T-cell (primary cell): ENCODE results near the gene GPC5. TPM values are rescaled to one million over a fixed set of nuclear protein-coding genes. Genes with fewer than 3 reads are reported as not detected.

Source experiments
- ATAC-seq, 4 experiments: fragments of 200-7000 bp in 3 of 4; fragments of 150-1000 bp in 1 of 4; cut with Tn5 transposase; replicated peaks in 1 of 4; 1 replicate in 3 of 4; 2 replicates in 1 of 4; pipeline ENCODE4 v1.10.0; 2021; ENCODE audit warnings: moderate library complexity in 3 of 4, mild to moderate bottlenecking in 2 of 4, moderate number of reproducible peaks in 1 of 4
- CTCF ChIA-PET, 2 donors: fragments of 300-600 bp; sonication (Branson Sonifier 250); formaldehyde crosslinking; loops; one replicate each; lab custom pipeline; 2022; ENCODE audit warnings: antibody characterized with exemption in 2 of 2; lab: Charles Lee
- POLR2A ChIA-PET, 2 donors: fragments of 300-600 bp; sonication (Branson Sonifier 250); formaldehyde crosslinking; loops; one replicate each; lab custom pipeline; 2022; ENCODE audit warnings: antibody characterized with exemption in 2 of 2; lab: Charles Lee
- DNase-seq, 35 experiments: peaks; one replicate each; pipeline versions ENCODE4 v3.0.0 to v3.0.0-alpha.2; 2013 to 2023
- H3K27ac ChIP-seq: one replicate; pipeline ENCODE4 v1.5.1; 2013; ENCODE audit warnings: low read length
- H3K27me3 ChIP-seq, 2 experiments: replicated peaks in 1 of 2; 1 replicate in 1 of 2; 2 replicates in 1 of 2; pipeline versions ENCODE4 v1.6.1 to v1.7.0; 2013; ENCODE audit warnings: low read length in 1 of 2, mixed read lengths in 1 of 2; ENCODE audit not compliant: control insufficient read depth in 2 of 2, insufficient read depth in 2 of 2; ENCODE audit errors: extremely low read depth in 1 of 2
- H3K36me3 ChIP-seq, 2 donors: 1 replicate in 1 of 2; 2 replicates in 1 of 2; pipeline versions ENCODE4 v1.6.1 to v1.7.0; 2013; ENCODE audit warnings: low read length in 1 of 2; ENCODE audit not compliant: control insufficient read depth in 2 of 2, insufficient read depth in 1 of 2; ENCODE audit errors: extremely low read depth in 1 of 2
- H3K4me1 ChIP-seq, 2 experiments: 1 replicate in 1 of 2; 2 replicates in 1 of 2; pipeline versions ENCODE4 v1.6.1 to v1.7.0; 2013; ENCODE audit warnings: low read length in 2 of 2, mixed read lengths in 1 of 2; ENCODE audit not compliant: insufficient read depth in 2 of 2, control insufficient read depth in 1 of 2; ENCODE audit errors: extremely low read depth in 1 of 2
- H3K4me3 ChIP-seq, 2 donors: 1 replicate in 1 of 2; 2 replicates in 1 of 2; pipeline versions ENCODE4 v1.5.1 to v1.7.0; 2013; ENCODE audit warnings: mild to moderate bottlenecking in 2 of 2, low read length in 1 of 2, moderate library complexity in 1 of 2; ENCODE audit not compliant: control insufficient read depth in 1 of 2; ENCODE audit errors: extremely low read depth in 1 of 2
- H3K9me3 ChIP-seq: 2 replicates; pipeline ENCODE4 v1.7.0; 2013
- H3K27ac Mint-ChIP-seq, 2 donors: one replicate each; pipeline ENCODE4 v1.8.0; 2020 to 2021; ENCODE audit warnings: mild to moderate bottlenecking in 2 of 2, mixed read lengths in 2 of 2
- H3K27me3 Mint-ChIP-seq, 2 donors: one replicate each; pipeline ENCODE4 v1.8.0; 2021 to 2022; ENCODE audit warnings: mixed read lengths in 2 of 2
- H3K36me3 Mint-ChIP-seq: one replicate; pipeline ENCODE4 v1.8.0; 2021; ENCODE audit warnings: mixed read lengths
- H3K4me1 Mint-ChIP-seq, 3 donors: one replicate each; pipeline ENCODE4 v1.8.0; 2020 to 2022; ENCODE audit warnings: mixed read lengths in 3 of 3, mild to moderate bottlenecking in 1 of 3
- H3K4me3 Mint-ChIP-seq, 3 donors: one replicate each; pipeline ENCODE4 v1.8.0; 2020 to 2022; ENCODE audit warnings: mild to moderate bottlenecking in 3 of 3, mixed read lengths in 3 of 3, moderate library complexity in 3 of 3
- H3K9me3 Mint-ChIP-seq, 3 donors: one replicate each; pipeline ENCODE4 v1.8.0; 2020 to 2022; ENCODE audit warnings: mixed read lengths in 3 of 3
- WGBS: methylation state at CpG from one replicate; pipeline ENCODE4 v1.1.5; 2013; ENCODE audit warnings: missing lambda C conversion rate; ENCODE audit not compliant: insufficient coverage; 5-methylcytosine and 5-hydroxymethylcytosine counted together
- total RNA-seq, 35 experiments: library from RNA in 6 of 35; stranded (reverse) in 6 of 35; fragments of 120-200 nt in 1 of 35; gene quantifications; one replicate each; pipeline versions ENCODE4 v1.2.1 to v1.2.4 and lab custom pipeline; 2013 to 2026

Gene GPC5
- total RNA-seq, 5 donors from 2014 or later (not counting 1 experiment from before 2014, with no cell fraction given), result 0.12 to 0.39 (median 0.26) TPM

DNA sequence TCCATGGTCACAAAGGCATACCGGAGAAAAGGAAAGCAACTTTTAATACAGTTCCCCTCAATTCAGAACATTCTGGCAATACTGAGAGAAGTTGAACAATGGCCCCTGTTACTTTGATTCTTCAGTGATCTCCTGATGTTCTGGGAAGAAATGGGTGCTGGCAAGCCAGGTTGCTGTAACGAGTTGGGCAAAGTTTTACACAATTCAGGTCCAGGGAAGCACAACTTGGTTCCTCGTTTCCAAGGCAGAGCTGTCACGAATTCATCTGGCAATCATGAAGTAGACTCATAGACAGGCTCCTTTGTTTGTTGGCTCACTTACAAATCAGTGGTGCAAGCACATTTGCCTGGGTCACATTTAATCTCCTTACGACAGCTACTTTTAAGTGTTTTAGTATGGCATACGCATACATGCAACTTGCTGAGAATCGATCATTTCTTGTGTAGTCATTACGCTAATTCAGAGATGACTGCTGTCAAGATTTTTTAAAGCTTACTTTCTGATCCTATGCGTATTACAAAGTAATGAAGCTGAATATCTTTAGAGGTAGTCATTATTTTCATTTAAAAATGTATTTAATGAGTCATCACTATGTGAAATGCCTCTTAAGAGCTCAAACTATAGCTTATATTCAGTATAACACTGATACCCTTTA, 174.7 kb downstream of the GPC5 start:
- H3K27me3 Mint-ChIP-seq, result no peaks in the 10 kb centered on the region
- H3K4me3 Mint-ChIP-seq, result no peak overlapping the region
- H3K36me3 ChIP-seq, result no peaks in the 10 kb centered on the region
- POLR2A ChIA-PET, result no interaction called here
- no peaks in the 10 kb centered on the region for H3K27me3 ChIP-seq
- ATAC-seq (no peak), DNase-seq (no peak)
- H3K27ac Mint-ChIP-seq, result no peak overlapping the region
- no peaks in the 10 kb centered on the region for H3K36me3 Mint-ChIP-seq
- peaks cover 4 to 5% (median 4%) of the 10 kb centered on the region in 3 donors for H3K9me3 Mint-ChIP-seq
- H3K27ac ChIP-seq, result no peak overlapping the region
- H3K9me3 ChIP-seq, result no peaks in the 10 kb centered on the region
- H3K4me1 Mint-ChIP-seq, result no peaks in the 10 kb centered on the region
- no peak overlapping the region for H3K4me3 ChIP-seq
- 77% methylated on average over 4 of the region's 9 CpGs for WGBS
- CTCF ChIA-PET, result interaction anchor here in 1 of 2 donors (0.6 kb wide), 1 partner anchor 52 kb away, joined by 3 read pairs; no protein-coding TSS in a partner anchor
- no peaks in the 10 kb centered on the region for H3K4me1 ChIP-seq

GRCh38 chr13:91574766-91575165, 176.3 kb downstream of the GPC5 start:
- Histone ChIP-seq H3K27ac (no peak overlapping the region), H3K27me3 (no peaks in the 10 kb centered on the region), H3K4me1 (no peaks in the 10 kb centered on the region), H3K4me3 (no peak overlapping the region), H3K36me3 (no peaks in the 10 kb centered on the region), H3K9me3 (no peaks in the 10 kb centered on the region)
- Mint-ChIP-seq H3K27ac (no peak overlapping the region), H3K4me1 (no peaks in the 10 kb centered on the region), H3K4me3 (no peak overlapping the region), H3K27me3 (no peaks in the 10 kb centered on the region), H3K9me3 (peaks cover 3 to 8% (median 4%) of the 10 kb centered on the region in 3 donors), H3K36me3 (no peaks in the 10 kb centered on the region)
- CTCF ChIA-PET, result no interaction called here
- ATAC-seq (no peak), DNase-seq (no peak)
- WGBS, result no CpG with 5 or more reads among the region's 1 CpG
- POLR2A ChIA-PET, result no interaction called here

DNA sequence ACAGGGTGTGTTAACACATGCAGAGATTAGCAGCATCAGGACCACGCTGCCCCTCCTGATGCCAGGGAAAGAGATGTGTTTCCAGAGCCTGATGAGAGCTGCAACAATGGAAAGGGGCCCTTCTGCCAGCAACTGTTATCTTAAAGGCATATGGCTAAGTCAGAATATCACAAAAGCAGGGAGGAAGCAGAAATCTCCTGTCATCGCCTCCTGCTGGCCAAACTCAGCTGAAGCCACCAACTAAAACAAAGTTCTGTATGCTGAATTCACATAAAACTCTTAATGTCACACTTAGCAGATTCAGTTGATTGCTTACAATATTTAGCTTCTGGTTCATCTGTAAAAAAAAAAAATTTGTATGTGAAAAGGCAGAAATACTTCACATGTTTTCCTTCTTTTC, 178.2 kb downstream of the GPC5 start:
- Mint-ChIP-seq H3K4me3 (no peak overlapping the region), H3K36me3 (no peaks in the 10 kb centered on the region), H3K9me3 (peaks cover 4 to 18% (median 5%) of the 10 kb centered on the region in 3 donors), H3K27ac (no peak overlapping the region), H3K4me1 (no peaks in the 10 kb centered on the region), H3K27me3 (no peaks in the 10 kb centered on the region)
- Histone ChIP-seq H3K36me3 (no peaks in the 10 kb centered on the region), H3K27me3 (no peaks in the 10 kb centered on the region), H3K4me1 (no peaks in the 10 kb centered on the region), H3K27ac (no peak overlapping the region), H3K9me3 (no peaks in the 10 kb centered on the region), H3K4me3 (no peak overlapping the region)
- WGBS, result 50% methylated on average over 1 of the region's 2 CpGs
- DNase-seq (no peak), ATAC-seq (no peak)
- CTCF ChIA-PET, result no interaction called here
- POLR2A ChIA-PET, result no interaction called here

DNA sequence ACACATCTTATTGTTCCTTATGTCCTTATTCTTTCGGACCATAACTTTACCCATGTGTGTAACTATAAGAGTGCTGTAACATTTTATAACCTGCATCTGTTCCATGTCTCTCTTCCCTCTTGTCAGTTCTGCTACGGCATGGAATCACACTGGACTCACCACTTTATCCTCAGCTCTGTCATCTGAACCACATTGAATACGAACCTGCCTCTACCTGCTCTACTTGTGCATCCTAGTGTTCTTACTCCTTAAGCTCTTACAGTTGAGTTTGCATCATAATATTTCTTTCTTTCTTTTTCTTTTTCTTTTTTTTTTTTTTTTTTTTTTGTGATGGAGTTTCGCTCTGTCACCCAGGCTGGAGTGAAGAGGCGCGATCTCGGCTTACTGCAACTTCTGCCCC, 180.9 kb downstream of the GPC5 start:
- no peaks in the 10 kb centered on the region for H3K4me1 Mint-ChIP-seq
- no peak overlapping the region for H3K4me3 Mint-ChIP-seq
- Histone ChIP-seq H3K4me1 (no peaks in the 10 kb centered on the region), H3K36me3 (no peaks in the 10 kb centered on the region), H3K9me3 (no peaks in the 10 kb centered on the region), H3K27me3 (no peaks in the 10 kb centered on the region), H3K4me3 (no peak overlapping the region), H3K27ac (no peak overlapping the region)
- POLR2A ChIA-PET, result interaction anchor here in 1 of 2 donors (0.6 to 0.7 kb wide), 2 partner anchors 110 to 324 kb away, joined by 4 to 7 read pairs; no protein-coding TSS in a partner anchor
- H3K27ac Mint-ChIP-seq, result no peak overlapping the region
- H3K27me3 Mint-ChIP-seq, result no peaks in the 10 kb centered on the region
- H3K36me3 Mint-ChIP-seq, result no peaks in the 10 kb centered on the region
- peaks cover 0 to 18% (median 3%) of the 10 kb centered on the region in 3 donors for H3K9me3 Mint-ChIP-seq
- ATAC-seq (no peak), DNase-seq (no peak)
- 57% methylated on average over 2 of the region's 7 CpGs for WGBS
- CTCF ChIA-PET, result no interaction called here

- H3K4me3 Mint-ChIP-seq, result no peak overlapping the region
- peaks cover 0 to 18% (median 3%) of the 10 kb centered on the region in 3 donors for H3K9me3 Mint-ChIP-seq
- ChIA-PET POLR2A (no interaction called here), CTCF (no interaction called here)
- H3K36me3 Mint-ChIP-seq, result no peaks in the 10 kb centered on the region
- DNase-seq (no peak), ATAC-seq (no peak)
- no peak overlapping the region for H3K27ac Mint-ChIP-seq
- WGBS, result no CpG with 5 or more reads among the region's 2 CpGs
- Histone ChIP-seq H3K4me3 (no peak overlapping the region), H3K4me1 (no peaks in the 10 kb centered on the region), H3K36me3 (no peaks in the 10 kb centered on the region), H3K27ac (no peak overlapping the region), H3K9me3 (no peaks in the 10 kb centered on the region), H3K27me3 (no peaks in the 10 kb centered on the region)
- no peaks in the 10 kb centered on the region for H3K27me3 Mint-ChIP-seq
- no peaks in the 10 kb centered on the region for H3K4me1 Mint-ChIP-seq
Measured at GRCh38 chr13:91580749-91581148, 182.3 kb downstream of the GPC5 start.

GRCh38 chr13:91586609-91587008, 188.2 kb downstream of the GPC5 start:
- Mint-ChIP-seq H3K9me3 (peaks cover 2 to 7% (median 5%) of the 10 kb centered on the region in 3 donors), H3K4me3 (no peak overlapping the region), H3K27ac (no peak overlapping the region), H3K4me1 (no peaks in the 10 kb centered on the region), H3K36me3 (no peaks in the 10 kb centered on the region), H3K27me3 (no peaks in the 10 kb centered on the region)
- H3K36me3 ChIP-seq, result no peaks in the 10 kb centered on the region
- no CpG with 5 or more reads among the region's 1 CpG for WGBS
- no peak overlapping the region for H3K4me3 ChIP-seq
- H3K27ac ChIP-seq, result no peak overlapping the region
- ATAC-seq (no peak), DNase-seq (no peak)
- H3K27me3 ChIP-seq, result no peaks in the 10 kb centered on the region
- ChIA-PET CTCF (no interaction called here), POLR2A (no interaction called here)
- H3K9me3 ChIP-seq, result no peaks in the 10 kb centered on the region
- no peaks in the 10 kb centered on the region for H3K4me1 ChIP-seq
